GM19468 (cell line): ENCODE measurements around the gene ZCCHC12.

ENCODE experiments used
- ATAC-seq: cut with Tn5 transposase; IDR thresholded peaks from one replicate; pipeline ENCODE4 v1.9.1; 2021; ENCODE audit warnings: mild to moderate bottlenecking, moderate library complexity, moderate number of reproducible peaks; ENCODE audit not compliant: unreplicated experiment; ENCODE audit errors: extremely low read depth

The ZCCHC12 gene

GRCh38 chrX:118865231-118865630, 41.6 kb downstream of the ZCCHC12 start:
- no peak for ATAC-seq

- ATAC-seq, result no peak
Observed at GRCh38 chrX:118867251-118867650, 43.6 kb downstream of the ZCCHC12 start.

- ATAC-seq, result no peak
Observed at GRCh38 chrX:118872102-118872566, 48.5 kb downstream of the ZCCHC12 start.
